ENCODE measurements around the gene ME2.
"Not testable (repeated sequence)": the region's sequence is repeated elsewhere in the genome, so short reads cannot be mapped to it uniquely, and the experiment has no call there.

The ME2 gene

DNA sequence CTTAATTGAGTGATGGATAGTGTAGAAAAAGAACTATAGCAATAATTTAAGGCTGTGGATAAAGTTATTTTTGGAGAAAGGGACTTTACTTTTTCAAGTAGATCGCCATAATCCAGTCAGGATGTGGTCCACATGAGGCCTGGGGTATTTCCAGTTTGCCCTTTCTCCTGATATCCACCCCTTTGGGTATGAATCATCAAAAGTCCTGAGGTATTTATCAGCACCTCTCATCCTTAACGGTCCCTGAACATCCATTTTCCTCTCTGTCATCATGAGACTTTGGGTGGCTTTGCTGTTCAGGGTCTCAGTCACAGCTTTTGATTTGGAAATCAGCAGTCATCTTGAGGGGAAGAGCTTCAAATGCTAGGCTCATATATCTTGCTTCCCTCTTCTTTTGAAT, 49.6 kb downstream of the ME2 start:
- no peak for DNase-seq

DNA sequence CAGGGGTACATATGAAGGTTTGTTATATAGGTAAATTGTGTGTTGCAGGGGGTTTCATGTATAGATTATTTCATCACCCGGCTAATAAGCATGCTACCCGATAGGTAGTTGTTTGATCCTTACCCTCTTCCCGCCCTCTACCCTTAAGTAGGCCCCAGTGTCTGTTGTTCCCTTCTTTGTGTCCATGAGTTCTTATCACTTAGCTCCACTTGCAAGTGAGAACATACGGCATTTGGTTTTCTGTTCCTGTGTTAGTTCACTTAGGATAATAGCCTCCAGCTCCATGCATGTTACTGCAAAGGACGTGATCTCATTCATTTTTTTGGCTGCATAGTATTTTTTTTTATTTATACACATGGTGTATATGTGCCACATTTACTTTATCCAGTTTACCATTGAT, 54.8 kb downstream of the ME2 start:
- DNase-seq, result no peak

DNA sequence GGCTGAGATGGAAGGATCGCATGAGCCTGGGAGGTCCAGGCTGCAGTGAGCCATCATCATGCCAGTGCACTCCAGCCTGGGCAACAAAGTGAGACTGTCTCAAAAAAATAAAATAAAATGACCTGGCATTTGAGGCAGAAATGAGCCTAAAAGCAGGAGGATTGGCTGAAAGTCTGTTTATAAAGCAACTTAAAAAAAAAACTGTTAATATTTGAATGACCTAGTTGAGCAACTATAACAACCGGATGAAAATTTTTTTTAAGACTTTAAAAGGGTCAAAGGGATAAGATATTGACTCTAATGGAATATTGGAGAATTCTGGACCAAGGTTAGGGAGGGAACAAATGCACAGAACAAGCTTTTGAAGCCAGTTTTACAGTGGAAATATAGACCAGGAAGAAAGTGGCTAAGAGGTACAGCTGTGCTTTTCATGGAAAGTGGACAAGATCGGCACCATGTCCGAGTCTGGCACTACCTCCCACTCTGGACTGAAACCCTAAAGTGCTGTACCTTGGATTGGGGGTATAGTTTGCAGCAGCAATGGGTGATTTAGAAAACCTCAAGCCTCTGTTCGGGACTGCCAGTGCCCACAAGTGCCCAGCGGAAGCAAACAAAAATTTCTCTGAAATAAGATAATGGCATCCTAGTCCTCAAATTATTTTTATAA, 55.8 kb downstream of the ME2 start:
- DNase-seq, result no peak

DNA sequence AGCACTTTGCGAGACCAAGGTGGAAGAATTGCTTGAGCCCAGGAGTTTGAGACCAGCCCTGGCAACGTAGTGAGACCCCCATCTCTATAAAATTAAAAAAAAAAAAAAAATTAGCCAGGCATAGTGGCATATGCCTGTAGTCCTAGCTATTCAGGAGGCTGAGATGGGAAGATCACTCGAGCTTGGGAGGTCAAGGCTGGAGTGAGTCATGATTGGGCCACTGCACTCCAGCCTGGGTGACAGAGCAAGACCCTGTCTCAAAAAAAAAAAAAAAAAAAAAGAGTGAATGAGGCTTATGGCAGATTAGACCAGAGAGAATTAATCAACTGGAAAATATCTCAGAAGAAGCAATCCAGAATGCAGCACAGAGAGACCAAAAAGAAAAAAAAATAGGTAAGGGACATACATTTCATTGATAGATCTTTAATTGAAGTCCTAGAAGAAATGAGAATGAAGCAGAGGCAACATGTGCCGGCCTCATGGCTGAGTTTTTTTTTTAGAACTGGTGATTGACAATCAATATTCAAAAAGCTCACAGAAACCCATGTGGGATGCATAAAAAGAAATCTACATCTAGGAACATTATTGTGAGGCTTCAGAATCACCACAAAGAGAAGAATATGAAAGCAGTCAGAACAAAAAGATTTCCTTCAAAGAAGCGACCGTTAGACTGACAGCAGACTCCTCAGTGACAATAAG, 56.7 kb downstream of the ME2 start:
- no peak for DNase-seq

DNA sequence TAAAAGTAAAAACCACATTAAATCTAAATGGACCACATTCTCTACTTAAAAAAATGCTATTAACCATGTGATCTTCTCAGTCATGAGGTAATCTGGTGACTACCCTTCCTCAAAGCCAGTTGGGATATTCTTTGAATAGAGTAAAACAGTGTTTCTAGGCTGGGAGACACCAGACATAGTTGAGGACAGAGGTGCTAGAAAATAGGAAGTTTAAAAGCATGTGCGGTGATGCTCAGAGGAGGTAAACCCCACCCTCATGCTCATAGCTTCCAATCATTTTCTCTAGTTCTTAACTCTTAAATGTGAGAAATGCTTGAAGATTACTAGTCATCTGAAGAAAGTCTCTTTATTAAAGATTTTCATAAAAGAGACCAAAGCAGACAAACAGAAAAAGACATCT, 58.3 kb downstream of the ME2 start:
- DNase-seq, result no peak

DNA sequence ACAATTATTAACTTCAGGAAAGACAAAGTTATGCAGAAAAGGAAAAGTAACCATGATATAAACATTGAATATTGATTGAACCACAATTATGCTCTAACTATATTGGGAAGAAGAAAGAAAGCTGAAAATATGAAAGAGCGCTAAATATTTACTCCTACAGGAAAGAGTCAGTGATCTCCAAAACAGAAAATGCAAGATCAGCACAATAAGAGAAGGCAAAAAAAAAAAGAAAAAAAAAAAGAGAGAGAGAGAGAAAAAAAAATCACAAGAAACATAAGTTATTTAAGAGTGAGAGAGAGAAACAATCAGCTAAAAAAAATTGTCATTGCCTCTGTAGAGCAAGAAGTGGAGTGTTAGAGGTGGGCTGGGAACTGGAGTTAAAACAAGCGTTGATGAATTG, 60.0 kb downstream of the ME2 start:
- DNase-seq, result no peak

DNA sequence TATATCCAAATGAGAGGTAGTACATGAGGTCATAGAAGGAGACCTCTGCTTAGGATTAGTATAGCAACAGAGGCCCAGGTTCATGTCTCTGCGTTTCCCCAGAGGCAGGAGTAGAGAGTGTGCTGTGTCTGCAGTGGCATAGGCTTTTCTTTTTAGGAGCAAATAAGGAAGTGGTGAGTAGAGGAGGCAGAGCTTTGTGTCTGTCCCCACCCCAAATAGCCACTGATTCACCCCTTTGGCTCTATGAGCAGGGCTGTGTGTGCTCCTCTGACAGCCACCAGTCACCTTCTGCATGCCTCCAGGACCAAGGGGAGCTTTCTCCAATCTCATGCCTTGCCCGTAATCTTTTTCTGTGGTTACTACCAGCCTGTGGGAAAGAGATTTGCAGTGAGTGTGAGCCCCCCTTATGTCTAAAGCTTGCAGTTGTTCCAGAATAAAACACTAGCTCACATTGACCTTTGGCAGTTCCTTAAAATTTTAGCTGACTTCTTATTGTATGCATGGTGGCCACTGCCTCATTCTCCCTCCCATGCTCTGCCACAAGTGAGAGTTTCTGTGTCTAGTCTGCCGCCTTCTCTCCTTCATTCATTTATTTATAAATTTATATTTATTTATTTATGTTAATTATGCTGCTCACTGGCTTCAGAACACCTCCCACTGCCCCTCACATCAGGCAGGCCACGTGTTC, 65.5 kb downstream of the ME2 start:
- no peak for DNase-seq

DNA sequence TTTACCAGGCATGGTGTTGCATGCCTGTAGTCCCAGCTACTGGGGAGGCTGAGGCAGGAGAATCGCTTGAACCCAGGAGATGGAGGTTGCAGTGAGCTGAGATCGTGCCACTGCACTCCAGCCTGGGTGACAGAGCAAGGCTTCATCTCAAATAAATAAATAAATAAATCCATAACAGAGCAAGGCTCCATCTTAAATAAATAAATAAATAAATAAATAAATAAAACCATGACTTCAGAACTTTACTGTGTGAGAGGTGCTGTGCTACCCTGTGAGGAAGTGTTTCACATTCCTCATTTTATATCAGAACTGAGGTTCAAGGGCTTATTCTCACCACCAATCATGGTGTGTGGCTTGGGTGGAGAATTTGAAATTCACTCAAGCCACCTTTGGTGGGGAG, 67.0 kb downstream of the ME2 start:
- DNase-seq, result not testable (repeated sequence)

DNA sequence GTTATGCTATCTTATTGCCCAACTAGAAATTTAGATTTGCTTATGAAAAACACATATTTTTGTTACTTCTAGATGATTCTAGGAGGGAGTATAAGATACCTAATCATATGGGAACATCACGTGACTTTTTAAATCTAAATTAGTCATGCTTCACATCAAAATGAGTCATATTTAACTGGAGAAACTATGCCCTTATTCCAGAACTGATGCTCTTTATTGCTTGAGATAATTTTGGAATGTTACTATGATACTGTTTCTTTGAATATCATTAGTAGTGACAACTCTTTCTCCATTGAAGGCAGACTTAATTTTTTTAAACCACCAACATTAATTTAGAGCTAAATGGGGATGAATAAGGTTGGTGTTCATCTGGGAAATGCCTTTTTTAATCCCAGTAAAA, 69.0 kb downstream of the ME2 start:
- DNase-seq, result no peak

DNA sequence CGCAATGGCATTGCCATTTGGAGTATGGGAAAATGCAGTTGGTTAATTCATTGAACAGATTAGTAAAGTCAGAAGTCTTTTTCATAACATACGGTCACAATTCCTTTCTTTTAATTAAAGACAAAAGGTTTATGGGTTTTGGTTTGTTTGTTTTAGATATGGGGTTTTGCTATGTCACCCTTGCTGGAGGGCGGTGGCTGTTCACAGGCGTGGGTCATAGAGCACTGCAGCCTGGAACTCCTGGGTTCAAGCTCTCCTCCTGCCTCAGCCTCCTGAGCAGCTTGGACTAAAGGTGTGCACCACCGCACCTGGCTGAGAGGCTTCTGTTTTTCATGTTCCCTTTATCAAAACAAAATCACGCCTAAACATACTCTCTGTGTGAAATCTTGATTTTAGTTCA, 70.3 kb downstream of the ME2 start:
- no peak for DNase-seq

DNA sequence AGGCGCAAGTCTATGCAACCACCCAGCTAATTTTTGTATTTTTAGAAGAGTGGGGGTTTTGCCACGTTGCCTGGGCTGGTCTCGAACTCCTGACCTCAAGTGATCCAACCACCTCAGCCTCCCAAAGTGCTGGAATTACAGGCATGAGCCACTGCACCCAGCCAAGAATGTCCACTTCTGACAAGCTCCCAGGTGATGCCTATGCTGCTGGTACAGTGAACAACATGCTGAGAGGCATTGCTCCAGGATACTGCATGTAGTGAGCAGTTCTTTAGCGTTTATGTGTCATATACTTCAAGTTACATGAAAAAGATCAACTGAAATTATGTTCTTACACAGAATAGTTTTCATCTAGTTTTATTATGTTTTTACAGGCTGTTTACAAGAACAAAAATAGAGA, 71.7 kb downstream of the ME2 start:
- no peak for DNase-seq

DNA sequence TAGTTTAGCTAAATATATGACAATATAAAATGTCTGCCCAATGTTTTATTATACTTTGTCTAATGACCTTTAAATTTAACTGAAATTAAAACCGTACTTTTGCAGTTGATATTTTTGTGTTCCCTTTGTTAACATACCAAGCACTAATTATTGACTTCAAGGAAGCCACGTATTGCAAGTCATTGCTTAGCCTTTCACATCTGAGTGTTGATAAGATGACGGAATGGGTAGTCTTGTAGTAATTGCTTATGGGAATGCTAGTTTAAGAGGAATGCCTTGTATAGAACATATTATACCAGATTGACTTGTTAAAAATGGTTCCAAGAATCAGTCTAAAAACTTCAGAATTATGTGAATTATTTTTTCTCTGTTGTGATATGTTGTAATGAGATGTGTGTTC, 74.9 kb downstream of the ME2 start:
- no peak for DNase-seq

DNA sequence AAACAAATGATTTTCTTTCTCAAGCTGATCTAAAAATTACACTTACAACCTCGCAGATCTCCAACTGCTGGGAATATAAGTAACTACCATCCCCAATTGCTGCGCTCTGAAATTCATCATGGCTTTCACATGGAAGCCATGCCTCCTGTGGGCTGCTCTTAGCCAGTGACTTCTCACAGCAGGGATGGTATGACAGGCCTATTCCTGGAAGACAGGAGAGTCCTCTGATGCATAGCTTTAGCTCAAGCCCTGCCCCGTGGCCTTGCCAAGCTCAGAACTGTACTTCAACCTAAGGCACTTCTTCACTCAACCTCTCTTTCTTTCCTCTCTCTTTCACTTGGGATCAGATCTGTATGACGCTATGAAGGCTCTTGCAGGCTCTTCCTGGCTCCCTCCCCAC, 76.3 kb downstream of the ME2 start:
- DNase-seq, result no peak

DNA sequence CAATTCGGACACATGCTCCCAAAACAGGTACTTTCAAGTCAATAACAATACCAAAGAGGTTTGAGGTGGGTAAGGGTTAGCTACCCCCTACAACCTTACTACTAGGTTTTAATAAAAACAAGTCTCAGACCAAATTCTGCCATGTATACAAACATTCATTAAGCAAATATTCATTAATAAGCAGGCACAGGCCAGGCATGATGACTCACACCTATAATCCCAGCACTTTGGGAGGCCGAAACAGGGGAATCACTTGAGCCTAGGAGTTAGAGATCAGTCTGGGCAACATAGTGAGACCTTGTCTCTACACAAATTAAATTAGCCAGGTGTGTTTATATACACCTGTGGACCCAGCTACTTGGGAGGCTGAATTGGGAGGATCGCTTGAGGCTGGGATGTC, 77.2 kb downstream of the ME2 start:
- no peak for DNase-seq

DNA sequence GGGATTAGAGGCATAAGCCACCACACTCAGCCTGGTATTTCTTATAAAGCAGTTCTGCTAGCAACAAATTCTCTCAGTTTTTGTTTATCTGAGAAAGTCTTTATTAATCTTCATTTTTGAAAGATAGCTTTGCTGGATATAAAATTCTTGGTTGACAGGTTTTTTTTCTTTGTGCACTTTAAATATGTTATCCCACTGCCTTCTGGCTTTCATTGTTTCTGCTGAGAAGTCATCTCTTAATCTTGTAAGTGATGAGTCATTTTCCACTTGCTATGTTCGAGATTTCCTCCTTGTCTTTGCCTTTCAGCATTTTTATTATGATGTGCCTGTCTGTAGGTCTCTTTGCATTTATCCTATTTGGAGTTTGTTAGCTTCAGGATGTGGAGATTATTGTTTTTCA, 83.1 kb downstream of the ME2 start:
- DNase-seq, result no peak

DNA sequence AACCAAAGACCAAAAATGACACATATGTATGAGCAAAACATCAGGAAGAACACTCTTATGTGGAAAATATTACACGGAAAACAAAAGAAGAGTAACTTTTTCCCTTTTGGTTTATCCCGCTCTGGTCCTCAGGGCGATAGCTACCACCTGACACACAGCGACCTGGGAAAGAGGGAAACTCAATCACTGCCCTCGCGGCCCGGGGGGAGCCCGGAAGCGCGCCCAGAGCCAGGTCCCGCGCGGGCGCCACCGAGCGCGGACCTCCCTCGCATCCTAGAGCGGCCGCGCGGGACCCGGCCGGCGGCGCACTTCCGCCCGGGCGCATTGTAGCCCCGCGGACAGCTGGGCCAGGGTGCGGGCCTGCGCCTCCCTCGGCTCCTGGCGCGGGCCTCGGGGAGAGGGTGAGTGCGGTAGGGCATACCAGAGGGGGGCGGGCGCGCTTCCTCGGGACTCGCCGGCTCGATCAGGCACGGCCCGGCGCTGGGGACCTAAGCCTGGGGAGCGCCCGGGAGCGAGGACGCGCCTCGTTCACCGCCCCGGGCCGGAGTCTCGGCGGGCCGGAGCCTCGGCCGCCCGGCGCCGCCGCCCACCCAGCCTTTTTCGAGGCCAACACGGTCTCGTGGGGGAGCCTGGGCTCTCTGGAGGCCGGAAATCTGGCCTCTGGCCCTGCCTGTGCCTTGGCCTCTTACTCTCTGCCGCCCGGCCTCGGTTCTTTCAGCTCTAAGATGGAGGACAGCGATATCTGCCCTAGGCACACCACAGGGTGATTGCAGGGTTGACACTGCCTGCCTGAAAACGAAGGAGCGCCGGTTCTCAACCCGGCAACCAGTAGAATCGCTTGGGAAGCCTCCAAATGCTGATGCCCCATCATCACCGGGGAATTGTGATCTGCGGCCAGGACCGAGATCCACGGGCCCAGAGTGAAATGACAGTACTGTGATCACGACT, 89.1 kb downstream of the ME2 start, which contains the start of gene ELAC1:
ELAC1 (plus strand) TSS at position 327 of the 948 bp plus-strand sequence. CDS start 6,365 bp downstream, outside the sequence.
- peak; percentile 77 to 81 for DNase-seq

DNA sequence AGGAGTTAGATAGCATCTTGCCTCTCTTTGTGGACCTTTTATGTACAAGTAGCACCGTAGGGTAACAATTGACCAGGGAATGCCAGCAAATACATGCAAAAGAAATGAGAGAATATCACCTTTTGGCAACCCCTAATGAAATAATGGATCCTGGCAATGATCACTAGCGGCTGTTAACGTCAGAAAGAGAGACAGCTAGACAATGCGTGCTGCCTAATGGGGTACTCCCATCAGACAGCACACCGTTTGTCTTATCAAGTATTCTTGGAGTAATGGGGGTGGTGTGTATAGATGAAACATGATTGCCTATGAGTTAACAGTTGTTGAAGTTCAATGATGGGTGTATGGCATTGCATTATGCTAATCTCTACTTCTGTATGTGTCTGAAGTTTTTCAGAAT, 90.5 kb downstream of the ME2 start:
- DNase-seq, result no peak

DNA sequence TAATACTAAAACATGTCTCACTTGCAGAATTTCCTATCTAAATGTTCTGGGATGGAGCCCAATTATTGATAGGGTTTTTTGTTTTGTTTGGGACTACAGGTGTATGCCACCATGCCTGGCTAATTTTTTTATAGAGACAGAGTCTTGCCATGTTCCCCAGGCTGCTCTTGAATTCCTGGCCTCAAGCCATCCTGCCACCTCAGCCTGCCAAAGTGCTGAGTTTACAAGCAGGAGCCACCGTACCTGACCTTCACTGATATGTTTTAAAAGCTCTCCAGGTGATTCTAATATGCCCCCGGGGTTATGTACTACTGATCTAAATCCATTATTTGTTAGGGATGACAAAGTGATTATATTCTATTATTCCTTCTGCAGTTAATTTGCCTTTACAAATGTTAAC, 91.1 kb downstream of the ME2 start:
- no peak for DNase-seq

DNA sequence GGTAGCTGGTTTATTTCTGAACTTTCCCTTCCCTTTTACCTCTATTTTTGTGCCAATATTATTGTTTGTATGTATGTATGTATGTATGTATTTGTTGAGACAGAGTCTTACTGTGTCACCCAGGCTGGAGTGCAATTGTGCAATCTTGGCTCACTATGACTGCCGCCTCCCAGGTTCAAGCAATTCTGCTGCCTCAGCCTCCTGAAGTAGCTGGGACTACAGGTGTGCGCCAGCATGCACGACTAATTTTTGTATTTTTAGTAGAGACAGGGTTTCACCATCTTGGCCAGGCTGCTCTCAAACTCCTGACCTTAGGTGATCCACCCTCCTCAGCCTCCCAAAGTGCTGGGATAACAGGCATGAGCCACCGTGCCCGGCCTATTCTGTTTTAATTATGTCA, 93.5 kb downstream of the ME2 start:
- not testable (repeated sequence) for DNase-seq

DNA sequence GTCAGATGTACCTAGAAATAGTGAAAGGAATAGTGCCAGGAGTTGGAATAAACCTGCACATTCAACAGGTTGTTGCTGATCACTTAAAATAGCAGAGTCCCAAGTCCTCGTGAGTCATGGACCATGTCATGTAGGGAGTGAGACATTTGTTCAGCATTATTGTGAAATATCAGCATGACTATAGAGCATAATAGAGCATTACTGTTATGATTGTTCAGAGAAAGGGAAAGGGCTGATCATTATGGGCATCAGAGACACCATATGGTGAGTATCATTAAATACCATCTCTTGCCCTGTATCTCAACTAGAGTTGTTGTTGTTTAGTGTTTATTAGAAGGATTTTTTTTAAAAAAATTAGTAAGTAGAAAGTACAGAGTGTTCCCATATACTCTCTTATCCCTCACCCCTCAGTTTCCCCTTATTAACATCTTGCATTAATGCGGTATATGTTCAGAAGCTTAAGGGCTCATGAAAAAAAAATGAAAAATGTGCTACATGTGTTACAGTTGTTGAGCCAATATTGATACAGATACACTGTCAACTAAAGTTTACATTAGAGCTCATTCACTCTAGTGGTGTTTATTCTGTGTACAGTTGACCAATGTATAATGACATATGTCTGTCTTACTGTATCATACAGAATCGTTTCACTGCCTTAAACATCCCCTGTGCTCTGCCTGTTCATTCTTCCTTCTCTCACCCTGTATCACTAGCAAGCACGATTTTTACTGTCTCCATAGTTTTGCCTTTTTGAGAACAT, 94.6 kb downstream of the ME2 start:
- DNase-seq, result no peak

DNA sequence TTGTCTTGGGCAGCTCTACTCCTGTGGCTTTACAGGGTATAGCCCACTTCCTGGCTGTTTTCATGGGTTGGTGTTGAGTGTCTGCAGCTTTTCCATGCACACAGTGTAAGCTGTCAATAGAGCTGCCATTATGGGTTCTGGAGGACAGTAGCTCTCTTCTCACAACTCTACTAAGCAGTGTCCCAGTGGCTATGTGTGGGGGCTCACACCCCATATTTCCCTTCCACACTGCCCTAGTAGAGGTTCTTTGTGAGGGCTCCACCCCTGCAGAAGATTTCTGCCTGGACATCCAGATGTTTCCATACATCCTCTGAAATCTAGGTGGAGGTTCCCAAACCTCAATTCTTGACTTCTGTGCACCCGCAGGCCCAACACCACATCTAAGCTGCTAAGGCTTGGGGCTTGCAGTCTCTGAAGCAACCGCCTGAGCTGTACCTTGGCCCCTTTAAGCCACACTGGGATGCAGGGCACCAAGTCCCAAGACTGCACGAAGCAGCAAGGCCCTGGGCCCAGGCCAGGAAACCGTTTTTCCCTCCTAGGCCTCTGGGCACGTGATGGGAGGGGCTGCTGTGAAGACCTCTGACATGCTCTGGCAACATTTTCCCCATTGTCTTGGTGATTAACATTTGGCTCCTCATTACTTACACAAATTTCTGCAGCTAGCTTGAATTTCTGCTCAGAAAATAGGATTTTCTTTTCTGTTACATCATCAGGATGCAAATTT, 98.3 kb downstream of the ME2 start:
- DNase-seq, result no peak

DNA sequence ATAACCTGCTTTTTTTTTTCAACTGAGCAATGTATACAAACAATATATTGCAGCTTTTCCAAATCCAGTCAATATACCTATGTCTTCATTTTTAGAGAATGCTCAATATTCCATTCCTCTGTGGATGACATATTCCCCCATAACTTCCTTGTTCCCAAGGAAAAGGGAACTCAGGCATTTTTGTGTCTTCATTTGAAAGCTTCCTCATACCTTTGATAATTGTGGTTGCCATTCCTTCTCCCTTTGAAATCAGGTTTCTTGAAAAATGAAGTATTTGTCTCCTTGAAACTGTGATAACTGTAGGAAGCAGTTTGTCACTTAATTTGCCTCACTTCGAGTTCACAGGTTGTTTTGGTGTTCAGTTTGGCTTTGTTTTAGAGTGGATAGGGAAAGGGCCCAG, 102.5 kb downstream of the ME2 start:
- no peak for DNase-seq

All from activated T-cell treated with anti-CD3 and anti-CD28 coated beads, Interleukin-2, amount 50 U/mL, for 48 hours (primary cell).